Stromal cell of bone marrow (primary cell): ENCODE data around the gene PIGZ.

Experiments
- DNase-seq: peaks from one replicate; pipeline ENCODE4 v3.0.0-alpha.2; 2012; ENCODE audit warnings: low read depth

The PIGZ gene

DNA sequence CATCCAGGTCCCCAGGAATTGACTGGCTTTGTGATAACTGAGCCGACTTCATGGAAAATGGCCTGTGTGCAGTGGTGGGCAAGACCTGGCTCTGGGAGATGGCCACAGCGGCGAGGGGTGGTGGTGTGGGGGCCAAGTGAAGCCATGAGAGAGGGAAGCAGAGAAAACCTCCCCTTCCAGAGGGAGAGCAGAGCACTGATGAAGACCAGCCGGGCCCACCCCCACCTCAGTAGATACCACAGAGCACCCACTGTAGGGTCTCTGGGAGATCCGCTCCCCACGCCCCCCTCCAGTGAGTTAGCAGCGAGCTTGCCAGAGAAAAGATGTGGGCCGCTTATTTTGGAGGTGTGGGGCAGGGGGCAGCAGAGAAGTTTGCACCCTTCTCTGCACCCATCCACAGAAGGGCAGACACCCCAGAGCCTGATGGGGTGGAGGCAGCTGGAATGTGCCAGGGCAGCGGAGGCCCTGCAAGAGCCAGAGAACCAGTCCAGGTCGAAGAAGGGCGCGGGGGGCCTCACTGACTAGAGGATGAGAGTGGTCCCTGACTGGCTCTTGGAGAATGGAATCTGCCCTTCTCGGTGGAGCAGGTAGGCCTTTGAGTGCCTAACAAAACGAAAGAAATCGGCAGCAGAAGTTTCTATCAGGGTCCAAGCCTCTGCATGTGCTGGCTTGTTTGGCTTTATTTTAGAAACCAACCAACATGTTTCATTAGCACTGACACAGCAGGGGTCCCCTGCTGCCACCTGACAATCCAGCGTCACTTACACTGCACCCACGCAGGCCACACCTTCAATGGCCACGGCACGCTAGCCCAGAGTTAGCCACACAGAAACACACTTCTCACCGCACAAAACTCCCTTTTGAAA lies 32.7 kb upstream of the PIGZ start:
- DNase-seq: no peak

DNA sequence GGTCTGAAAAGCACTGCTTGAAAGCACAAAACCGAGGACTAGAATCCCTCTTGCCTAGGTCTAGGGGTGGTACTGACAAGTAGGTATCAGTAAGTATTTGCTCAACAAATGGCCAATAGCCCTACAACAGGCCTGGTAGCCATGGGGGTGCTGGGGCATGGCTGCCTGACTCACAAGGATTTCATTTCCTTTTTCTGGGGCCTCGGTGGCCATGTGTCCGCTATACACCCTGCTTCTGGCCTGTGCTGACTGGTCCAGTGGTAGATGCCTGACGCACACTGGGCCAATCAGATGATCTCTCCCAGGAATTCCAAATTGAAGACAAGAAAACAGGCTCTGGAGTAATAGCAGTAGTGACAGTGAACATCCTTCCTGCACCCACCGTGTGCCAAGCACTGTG lies 31.6 kb upstream of the PIGZ start:
- DNase-seq: no peak

DNA sequence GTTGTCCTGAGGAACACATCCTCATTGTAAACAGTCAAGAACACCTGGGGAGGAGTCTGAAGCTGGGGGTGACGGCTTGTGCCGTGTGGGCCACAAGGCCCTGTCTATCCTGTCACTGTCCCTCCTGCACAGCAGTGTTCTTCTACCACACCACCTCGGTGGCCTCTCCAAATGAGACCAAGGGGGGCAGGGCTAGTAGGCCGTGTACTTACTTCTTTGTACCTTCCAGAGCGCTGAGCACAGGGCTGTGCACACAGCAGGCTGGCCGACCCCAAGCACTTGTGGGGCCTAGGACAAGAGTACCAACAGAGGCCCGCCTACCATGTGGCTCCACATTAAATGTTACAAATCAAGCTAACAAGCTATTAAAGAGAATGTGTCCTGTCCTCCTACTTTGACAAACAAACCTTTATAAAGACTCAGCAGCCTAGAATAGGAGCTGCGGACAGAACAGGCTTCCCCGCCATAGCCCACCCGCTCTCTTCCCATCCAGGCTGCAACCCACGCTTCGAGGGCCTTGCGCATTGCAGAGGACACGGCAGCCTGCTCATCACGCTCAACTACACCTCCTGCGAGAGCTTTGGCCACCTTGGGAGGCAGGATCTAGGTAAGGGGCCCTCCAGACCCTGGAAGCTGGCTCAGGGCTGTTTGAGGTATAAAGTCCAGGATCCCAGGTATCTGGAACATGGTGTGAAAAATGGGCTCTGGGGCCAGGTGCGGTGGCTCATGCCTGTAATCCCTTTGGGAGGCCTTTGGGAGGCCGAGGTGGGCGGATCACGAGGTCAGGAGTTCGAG lies 30.5 kb upstream of the PIGZ start:
- no peak for DNase-seq

DNA sequence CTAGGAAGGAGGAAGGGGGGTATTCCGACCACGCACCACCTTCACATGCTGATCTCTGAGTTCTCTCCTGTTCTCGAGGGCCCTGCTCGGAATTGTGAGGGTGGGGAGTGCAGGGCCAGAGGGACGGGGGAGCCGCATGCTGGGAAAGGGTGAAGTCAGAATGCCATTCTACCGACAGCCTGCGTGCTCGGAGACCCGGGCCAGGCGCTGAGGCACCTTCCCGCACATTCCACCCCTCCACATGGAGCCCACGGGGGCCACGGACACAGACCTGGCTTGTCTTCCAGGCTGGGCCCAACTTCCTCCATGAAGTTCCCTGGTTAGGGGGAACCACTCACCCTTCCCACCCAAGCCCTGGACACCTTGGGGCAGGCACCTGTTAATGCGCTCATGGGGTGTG lies 28.7 kb upstream of the PIGZ start:
- no peak for DNase-seq

DNA sequence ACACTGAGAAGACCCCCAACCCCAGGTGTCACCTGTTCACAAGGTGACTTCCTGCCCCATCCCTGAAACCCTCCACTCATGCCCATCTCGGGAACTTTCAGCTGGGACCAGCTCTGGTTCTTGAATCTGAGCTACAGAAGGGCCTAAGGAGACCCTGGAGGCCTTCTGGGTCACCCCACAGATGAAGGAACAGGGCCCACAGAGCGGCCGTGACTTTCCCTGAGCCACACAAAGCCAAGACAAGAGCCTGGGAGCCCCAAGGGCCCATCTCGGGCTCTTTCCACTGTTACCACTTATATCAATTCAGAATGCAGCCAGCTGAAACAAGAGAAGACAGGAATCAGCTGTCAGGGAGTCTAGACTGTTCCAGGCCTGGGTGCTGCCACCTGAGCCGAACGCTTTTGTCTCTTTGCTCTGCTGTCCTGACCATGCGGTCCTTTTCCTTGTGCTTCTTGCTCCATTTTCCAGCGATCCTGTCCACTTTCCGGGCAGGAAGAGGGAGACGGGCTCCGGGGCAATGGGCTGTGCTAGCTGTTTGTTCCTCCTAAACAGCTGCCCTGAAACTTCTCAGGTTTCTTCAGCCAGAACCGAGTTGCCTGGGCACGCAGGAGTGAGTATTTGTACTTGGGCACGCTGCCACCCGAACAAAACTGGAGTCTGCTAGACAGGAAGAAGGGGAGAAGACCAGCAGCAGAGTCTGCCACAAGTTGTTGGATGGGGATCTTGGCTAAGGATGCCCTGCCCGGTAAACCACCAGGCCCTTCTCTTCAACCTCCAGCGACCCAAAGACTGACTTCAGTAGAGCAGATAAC lies 28.0 kb upstream of the PIGZ start:
- DNase-seq: no peak

DNA sequence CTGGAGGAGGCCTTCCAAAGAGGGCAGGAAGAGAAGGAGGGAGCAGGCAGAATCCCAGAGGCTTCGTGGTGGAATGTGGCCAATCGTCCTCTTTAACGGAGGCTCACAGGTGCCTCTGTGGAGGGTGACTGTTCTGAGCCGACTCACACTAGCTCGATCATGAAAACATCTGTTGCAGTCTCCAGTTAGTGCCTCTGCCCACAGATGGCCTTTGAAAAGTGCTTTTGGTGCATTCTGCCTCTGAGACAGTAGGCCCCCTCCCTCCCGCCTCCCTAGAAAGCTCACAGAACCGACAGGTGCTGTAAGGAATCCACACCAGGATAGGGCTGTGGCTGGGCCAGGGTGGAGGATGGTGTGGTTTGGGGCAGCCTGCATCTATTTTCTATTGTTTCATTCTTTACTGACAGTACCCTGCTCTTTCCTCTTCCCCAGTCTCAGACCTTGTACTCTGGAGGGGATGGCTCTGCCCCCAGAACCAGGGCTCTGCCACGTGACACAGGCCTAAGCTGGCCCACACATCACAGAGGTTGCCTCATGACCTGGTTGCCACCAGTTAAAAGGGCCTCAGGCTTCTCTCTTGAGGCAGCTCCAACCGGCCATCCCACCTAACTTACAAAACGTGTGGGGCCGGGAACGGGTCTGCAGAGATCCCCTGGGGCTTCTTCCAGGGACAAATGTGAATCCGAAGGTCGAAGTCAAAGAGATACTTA lies 27.2 kb upstream of the PIGZ start:
- no peak for DNase-seq

DNA sequence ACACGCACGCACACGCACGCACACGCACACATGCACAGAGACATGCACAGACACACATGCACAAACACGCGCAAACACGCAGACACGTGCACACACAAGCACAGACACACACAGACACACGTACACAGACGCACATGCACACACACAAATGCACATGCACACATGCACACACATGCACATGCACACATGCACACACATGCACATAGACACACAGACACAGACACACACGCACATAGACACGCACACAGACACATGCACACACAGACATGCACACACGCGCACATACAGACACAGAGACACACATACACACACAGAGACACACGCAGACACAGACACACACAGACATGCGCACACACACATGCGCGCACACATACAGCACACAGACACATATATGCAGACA lies 26.4 kb upstream of the PIGZ start:
- no peak for DNase-seq

DNA sequence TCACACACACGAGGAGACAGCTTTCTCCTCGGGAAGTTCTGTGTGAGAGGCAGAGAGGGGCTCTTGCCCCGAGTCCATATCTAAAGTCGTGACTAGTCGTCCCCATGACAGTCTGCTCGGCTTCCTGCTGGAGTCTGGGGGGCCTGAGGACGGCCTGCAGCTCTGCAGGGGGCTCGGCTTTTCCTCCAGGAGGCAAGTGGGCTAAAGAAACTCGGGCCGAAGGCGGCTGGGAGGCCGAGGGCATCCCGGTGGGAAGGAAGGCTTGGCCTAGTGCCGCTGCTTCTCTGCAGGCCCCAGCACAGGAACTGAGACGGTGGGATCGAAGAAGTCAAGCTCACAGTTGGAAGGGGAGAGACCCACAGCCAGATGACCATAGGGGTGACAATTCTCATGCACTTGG lies 25.4 kb upstream of the PIGZ start:
- no peak for DNase-seq

DNA sequence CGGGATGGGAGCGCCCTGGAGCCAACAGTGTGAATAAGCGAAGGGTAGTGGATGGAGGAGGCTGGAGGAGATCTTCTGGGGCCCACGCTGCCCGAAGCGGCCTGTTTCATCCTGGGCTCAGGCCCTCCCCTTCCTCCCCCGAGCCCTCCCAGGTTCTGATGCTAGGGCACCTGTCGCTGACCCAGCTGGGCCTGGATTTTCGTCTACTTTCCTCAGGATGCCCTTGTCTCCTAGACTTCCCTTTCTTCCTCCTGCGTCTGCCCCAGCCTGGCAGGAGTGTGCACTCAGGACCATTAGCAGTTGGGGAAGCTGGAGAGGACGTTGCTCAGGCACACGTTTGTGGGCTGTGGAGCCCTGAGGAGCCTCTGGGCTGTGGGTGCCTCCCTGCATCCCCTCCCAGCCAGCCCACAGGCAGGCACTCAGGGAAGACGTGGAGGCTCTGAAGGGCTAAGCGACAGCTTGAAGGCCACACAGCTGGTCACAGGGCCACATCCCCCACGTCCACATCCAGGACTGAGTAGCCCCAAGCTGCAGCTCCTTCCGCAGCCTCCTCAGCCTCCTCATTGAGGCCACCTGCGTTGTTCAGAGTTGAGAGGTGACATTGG lies 23.9 kb upstream of the PIGZ start:
- DNase-seq: no peak

DNA sequence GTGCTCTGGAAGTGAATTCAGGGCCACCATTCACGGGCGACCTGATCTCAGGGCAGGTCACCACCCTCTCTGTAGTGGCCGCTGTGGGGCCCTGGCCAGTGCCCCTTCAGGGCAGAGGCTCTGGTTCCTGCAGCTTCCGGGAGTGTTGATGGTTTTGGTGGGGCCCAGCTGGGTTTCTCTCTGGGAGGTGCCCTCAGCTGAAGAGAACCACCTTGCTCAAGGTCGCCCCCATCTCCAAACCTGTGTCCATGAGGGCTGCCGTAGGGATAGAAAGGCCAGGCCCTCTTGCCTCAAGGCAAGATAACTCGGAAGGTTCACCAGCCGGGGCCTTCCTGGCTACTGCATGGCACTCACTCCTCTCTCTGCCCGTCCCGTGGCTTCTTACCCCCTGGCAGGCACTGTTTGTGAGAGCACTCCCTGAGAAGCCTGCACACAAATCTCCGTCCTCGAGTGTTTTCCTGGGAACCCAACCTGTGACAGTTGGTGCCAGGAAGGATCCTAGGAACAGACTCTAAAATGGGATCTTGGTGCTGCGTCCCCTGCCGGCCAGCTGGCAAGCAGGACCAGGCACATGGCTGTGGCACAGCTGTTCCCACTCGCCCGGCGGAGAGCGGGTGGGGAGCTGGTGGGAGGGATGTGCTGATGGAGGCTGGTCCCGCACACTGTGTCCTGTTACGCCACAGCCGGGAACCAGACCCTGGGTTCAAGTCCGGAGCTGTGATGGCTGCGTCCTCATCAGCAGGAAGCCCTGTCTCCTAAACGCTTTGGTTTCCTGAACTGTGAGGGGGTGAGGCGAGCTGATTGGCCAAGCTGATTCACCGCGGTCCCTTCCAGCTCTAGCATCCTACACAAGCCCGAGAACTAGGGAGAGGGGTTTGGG lies 23.2 kb upstream of the PIGZ start:
- no peak for DNase-seq

DNA sequence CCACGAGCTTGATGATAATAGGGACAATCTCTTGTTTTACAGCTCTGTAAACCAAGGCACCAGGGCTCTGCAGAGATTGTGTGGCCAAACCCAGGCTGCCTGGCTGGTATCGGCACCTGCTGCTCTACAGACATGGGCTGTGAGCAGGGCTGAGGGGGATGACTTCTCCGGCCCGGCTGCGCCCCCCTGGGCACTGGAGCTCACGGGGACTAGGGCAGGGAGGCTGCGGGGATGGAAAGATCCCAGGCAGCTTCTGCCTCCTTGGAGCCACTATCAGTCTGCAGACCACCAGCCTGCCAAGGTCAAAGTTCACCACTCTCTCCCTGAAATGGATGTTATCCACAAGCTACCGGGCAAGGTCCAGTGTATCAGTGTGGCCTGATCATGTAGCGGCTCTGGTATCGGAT lies 22.0 kb upstream of the PIGZ start:
- no peak for DNase-seq

DNA sequence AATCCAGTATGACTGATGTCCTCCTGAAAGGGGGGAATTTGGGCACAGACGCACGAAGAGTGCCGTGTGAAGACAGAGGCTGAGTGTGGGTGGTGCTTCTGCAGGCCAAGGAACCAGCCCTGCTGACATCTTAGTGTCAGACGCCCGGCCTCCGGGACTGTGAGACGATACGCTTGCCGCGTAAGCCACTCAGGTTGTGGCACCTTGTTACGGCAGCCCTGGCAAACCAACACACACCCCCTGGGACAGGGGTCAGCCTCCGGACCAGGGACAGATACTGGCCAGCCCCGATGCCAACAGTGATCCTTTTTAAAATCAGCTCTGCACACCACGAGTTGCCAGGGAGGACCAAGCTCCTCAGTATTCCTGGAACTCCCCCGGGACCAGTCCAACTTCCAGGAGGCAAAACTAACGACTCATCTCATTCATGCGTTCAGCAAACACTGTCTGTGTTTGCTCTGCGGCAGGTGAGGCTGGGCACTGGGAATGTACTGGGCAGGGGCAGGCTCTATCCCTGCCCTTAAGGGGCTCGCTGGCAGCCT lies 21.2 kb upstream of the PIGZ start:
- DNase-seq: no peak

DNA sequence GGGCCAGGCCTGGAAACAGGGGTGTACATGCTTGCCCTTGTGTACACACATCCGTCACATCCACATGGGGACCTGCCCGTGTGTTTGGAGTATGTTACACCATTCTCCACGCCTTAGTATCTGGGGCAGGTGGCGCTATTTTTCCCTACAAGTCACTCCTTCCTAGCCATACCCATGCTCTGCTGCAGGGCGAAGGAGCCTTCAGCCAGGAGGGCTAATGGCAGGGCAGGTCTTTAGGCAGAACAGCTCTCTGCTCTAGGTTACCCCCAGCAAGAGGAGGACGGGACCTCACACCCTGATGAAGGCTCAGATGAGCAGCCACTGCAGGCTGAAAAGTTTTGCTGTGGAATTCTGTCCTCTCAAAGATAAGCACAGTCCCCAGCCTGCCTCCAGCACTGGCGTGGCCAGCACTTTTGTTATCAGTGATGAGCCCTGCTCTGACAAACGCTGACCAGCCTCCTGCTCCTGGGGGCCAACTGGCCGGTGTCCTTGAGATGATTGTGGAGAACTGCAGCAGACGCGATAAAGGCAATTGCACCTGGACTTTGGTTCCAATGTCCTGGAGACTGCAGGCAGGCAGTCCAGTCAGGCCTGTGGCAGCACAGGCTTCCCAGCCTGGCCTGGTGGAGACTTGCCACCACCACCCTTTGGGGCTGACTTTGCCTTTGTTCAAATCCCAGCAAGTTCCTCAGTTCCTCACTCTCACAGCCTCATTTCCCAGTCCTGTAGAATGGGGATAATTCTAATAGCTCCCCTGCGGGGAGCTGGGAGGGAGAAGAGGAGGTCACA lies 19.8 kb upstream of the PIGZ start:
- DNase-seq: no peak

DNA sequence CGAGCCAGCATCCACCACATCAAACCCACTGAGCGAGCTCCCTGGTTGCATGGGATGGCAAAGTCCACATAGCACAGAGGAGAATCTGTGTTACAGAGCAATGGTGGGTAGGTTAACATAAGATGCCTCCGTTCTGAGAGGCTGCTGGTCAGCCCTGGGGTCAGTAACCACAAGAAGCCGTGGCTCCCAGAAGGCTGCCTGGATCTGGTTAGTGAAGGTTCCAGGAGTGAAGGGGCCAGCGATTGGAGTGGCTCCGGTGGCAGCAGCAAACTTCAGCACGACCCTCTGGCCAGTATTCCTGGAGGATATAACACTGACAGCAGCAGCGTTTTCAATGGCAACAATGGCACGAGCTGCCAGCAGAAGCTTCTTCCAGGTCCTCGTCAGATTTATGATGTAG lies 18.4 kb upstream of the PIGZ start:
- DNase-seq: no peak

DNA sequence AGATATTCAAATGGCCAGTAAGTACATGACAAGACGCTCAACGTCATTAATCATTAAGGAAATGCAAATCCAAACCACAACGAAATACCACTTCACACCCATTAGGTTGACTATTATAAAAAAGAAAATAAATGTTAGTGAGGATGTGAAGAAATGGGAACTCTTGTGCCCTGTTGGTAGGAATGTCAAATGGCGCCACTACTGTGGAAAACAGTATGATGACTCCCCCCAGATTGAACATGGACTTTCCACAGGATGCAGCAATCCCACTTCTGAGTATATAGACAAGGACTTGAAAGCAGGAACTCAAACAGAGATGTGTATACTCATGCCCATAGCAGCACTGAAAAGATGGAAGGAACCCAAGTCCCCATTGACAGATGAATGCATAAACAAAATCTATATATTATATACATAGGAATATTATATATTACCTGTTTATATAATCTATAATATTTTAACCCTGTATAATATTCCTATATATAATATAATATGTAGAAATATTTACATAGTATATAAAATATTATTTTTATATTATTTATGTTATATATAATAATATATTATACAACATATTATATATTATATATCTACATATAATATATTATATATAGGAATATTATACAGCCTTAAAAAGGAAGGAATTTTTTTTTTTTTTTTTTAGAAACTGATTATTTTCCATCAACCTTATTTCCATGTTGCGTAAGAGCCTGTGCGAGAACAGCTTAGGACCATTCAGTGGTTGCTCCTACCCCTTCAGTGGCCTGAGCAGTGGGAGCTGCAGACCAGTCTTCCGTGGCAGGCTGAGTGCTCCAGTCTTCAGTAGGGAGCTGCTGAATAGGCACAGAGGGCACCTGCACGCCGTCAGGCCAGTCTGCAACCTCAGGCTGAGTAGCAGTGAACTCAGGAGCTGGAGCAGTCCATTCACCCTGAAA lies 17.6 kb upstream of the PIGZ start:
- no peak for DNase-seq

DNA sequence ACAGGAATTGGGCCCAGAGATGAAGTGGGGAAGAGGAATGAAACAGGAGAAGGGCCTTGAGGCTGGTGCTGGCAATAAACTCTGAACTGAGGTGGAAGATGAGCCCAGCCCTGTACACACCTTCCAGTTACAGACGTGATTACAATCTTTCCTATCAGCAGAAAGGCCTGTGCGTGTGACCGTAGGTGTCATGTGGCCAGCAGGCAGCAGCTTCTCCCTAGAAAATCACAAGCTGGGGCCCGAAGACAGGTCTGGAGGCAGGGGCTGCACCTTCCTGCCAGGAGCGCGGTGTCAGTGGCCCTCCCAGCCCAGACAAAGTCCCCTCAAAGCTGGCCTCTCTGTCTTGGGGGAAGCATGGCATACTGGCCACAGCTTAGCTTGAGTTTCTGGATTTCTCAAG lies 16.7 kb upstream of the PIGZ start:
- no peak for DNase-seq

DNA sequence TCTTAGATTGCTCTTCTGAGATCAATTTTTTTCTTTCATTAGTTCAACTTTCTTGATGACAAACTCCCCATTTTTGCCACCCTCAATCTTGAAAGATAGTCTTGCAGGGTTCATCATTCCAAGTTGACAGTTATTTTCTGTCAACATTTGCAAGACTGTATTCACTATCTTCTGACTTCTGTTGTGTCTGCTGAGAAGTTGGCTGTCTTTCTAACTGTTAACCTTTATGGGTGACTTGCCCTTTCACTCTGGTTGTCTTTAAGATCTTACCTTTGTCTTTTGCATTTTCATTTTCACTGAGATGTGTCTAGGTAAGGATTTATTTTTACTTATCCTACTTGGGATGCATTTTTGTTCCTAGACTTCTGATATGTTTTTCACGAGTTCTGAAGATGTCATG lies 14.6 kb upstream of the PIGZ start:
- no peak for DNase-seq

DNA sequence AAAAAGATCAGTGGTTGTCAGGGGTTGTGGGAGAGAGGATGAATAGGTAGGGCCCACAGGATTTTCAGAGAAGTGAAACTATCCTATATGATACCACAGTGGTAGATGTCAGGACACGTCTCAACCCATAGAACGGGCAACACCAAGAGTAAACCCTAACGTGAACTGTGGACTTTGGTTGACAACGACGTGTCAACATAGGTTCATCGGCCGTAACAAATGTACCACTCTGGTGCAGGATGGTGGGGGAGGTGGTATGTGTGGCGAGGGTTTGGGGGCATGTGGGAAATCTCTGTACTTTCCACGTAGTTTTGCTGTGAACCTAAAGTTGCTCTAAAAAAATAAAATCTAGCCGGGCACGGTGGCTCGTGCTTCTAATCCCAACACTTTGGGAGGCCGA lies 13.0 kb upstream of the PIGZ start:
- DNase-seq: no peak
